ENCODE results near the gene VPS39.

- TF ChIP-seq EZH2 (IDR thresholded peaks at IDR 0.05; ENCODE audit: borderline replicate concordance) (no peak), CTCF (IDR thresholded peaks at IDR 0.05; ENCODE audit: poor library complexity) (no peak), EZH2phosphoT487 (IDR thresholded peaks at IDR 0.05; ENCODE audit: low read depth, severe bottlenecking, unreplicated experiment) (no peak)
Measured at GRCh38 chr15:42118650-42119445, 89.3 kb downstream of the VPS39 start.

All from hepatocyte (in vitro differentiated cells).